ENCODE data around the gene DGKZ.
"Not testable (repeated sequence)": the region's sequence is repeated elsewhere in the genome, so short reads cannot be mapped to it uniquely, and the experiment has no call there.

DGKZ gene

GRCh38 chr11:46346886-46347636 is at the start of gene DGKZ:
Gene DGKZ, plus strand, starts transcription at chr11:46347463. Its CDS starts 197 bp downstream, at chr11:46347660.
- no CpG with 5 or more reads among the region's 80 CpGs for WGBS (ENCODE audit: insufficient coverage, insufficient read length)
- no peak within 1 kb of the TSS for H3K27ac ChIP-seq (ENCODE audit: low read length)
- DNase-seq (ENCODE audit: low read depth, low spot score) = no peak
- H3K9me3 ChIP-seq (ENCODE audit: control insufficient read depth, insufficient read depth, low read length) = no peaks in the 10 kb centered on the region
- H3K4me3 ChIP-seq (ENCODE audit: low read length) = peak within 1 kb of the TSS; percentile 91
- H3K27me3 ChIP-seq (ENCODE audit: control insufficient read depth, insufficient read depth, low read length) = no peaks in the 10 kb centered on the region
- 0 out of 2 replicates have a peak, but pooled peaks cover 3% of the 10 kb centered on the region for H3K36me3 ChIP-seq (ENCODE audit: control insufficient read depth, insufficient read depth, low read length)
- H3K4me1 ChIP-seq (ENCODE audit: control insufficient read depth, insufficient read depth, low read length) = peaks cover 12% of the 10 kb centered on the region

GRCh38 chr11:46298699-46299433 is 48.4 kb upstream of the DGKZ start:
- Histone ChIP-seq H3K9me3 (ENCODE audit: control insufficient read depth, insufficient read depth, low read length) (no peaks in the 10 kb centered on the region), H3K27me3 (ENCODE audit: control insufficient read depth, insufficient read depth, low read length) (no peaks in the 10 kb centered on the region), H3K4me3 (ENCODE audit: low read length) (no peak overlapping the region), H3K27ac (ENCODE audit: low read length) (no peak overlapping the region), H3K4me1 (ENCODE audit: control insufficient read depth, insufficient read depth, low read length) (peaks cover 10% of the 10 kb centered on the region), H3K36me3 (ENCODE audit: control insufficient read depth, insufficient read depth, low read length) (no peaks in the 10 kb centered on the region)
- WGBS (ENCODE audit: insufficient coverage, insufficient read length) = no CpG with 5 or more reads among the region's 8 CpGs
- DNase-seq (ENCODE audit: low read depth, low spot score) = no peak

GRCh38 chr11:46299451-46299961 is 47.8 kb upstream of the DGKZ start:
- no peaks in the 10 kb centered on the region for H3K36me3 ChIP-seq (ENCODE audit: control insufficient read depth, insufficient read depth, low read length)
- H3K27ac ChIP-seq (ENCODE audit: low read length) = no peak overlapping the region
- DNase-seq (ENCODE audit: low read depth, low spot score) = no peak
- no CpG with 5 or more reads among the region's 5 CpGs for WGBS (ENCODE audit: insufficient coverage, insufficient read length)
- peaks cover 10% of the 10 kb centered on the region for H3K4me1 ChIP-seq (ENCODE audit: control insufficient read depth, insufficient read depth, low read length)
- H3K9me3 ChIP-seq (ENCODE audit: control insufficient read depth, insufficient read depth, low read length) = no peaks in the 10 kb centered on the region
- no peak overlapping the region for H3K4me3 ChIP-seq (ENCODE audit: low read length)
- H3K27me3 ChIP-seq (ENCODE audit: control insufficient read depth, insufficient read depth, low read length) = no peaks in the 10 kb centered on the region

- DNase-seq (ENCODE audit: low read depth, low spot score) = no peak
- Histone ChIP-seq H3K9me3 (ENCODE audit: control insufficient read depth, insufficient read depth, low read length) (no peaks in the 10 kb centered on the region), H3K36me3 (ENCODE audit: control insufficient read depth, insufficient read depth, low read length) (no peaks in the 10 kb centered on the region), H3K4me3 (ENCODE audit: low read length) (no peak overlapping the region), H3K27me3 (ENCODE audit: control insufficient read depth, insufficient read depth, low read length) (no peaks in the 10 kb centered on the region), H3K4me1 (ENCODE audit: control insufficient read depth, insufficient read depth, low read length) (peaks cover 10% of the 10 kb centered on the region), H3K27ac (ENCODE audit: low read length) (no peak overlapping the region)
- no CpG with 5 or more reads among the region's 7 CpGs for WGBS (ENCODE audit: insufficient coverage, insufficient read length)
These were observed 47.0 kb upstream of the DGKZ start for GRCh38 chr11:46300270-46300669.

- Histone ChIP-seq H3K4me1 (ENCODE audit: control insufficient read depth, insufficient read depth, low read length) (peaks cover under 1% of the 10 kb centered on the region; the same call in 1 of the 2 replicates), H3K4me3 (ENCODE audit: low read length) (no peak overlapping the region), H3K9me3 (ENCODE audit: control insufficient read depth, insufficient read depth, low read length) (no peaks in the 10 kb centered on the region), H3K36me3 (ENCODE audit: control insufficient read depth, insufficient read depth, low read length) (no peaks in the 10 kb centered on the region), H3K27ac (ENCODE audit: low read length) (no peak overlapping the region), H3K27me3 (ENCODE audit: control insufficient read depth, insufficient read depth, low read length) (no peaks in the 10 kb centered on the region)
- DNase-seq (ENCODE audit: low read depth, low spot score) = no peak
- WGBS (ENCODE audit: insufficient coverage, insufficient read length) = no CpG with 5 or more reads among the region's 7 CpGs
These were observed 44.4 kb upstream of the DGKZ start for GRCh38 chr11:46302866-46303265.

- not testable (repeated sequence) for H3K27me3 ChIP-seq (ENCODE audit: control insufficient read depth, insufficient read depth, low read length); H3K4me1 ChIP-seq (ENCODE audit: control insufficient read depth, insufficient read depth, low read length); H3K27ac ChIP-seq (ENCODE audit: low read length); DNase-seq (ENCODE audit: low read depth, low spot score); H3K9me3 ChIP-seq (ENCODE audit: control insufficient read depth, insufficient read depth, low read length); H3K4me3 ChIP-seq (ENCODE audit: low read length); H3K36me3 ChIP-seq (ENCODE audit: control insufficient read depth, insufficient read depth, low read length)
- no CpG with 5 or more reads among the region's 12 CpGs for WGBS (ENCODE audit: insufficient coverage, insufficient read length)
These were observed 43.2 kb upstream of the DGKZ start for GRCh38 chr11:46304036-46304435.

- H3K27ac ChIP-seq (ENCODE audit: low read length) = no peak overlapping the region
- H3K9me3 ChIP-seq (ENCODE audit: control insufficient read depth, insufficient read depth, low read length) = no peaks in the 10 kb centered on the region
- H3K36me3 ChIP-seq (ENCODE audit: control insufficient read depth, insufficient read depth, low read length) = no peaks in the 10 kb centered on the region
- no peaks in the 10 kb centered on the region for H3K27me3 ChIP-seq (ENCODE audit: control insufficient read depth, insufficient read depth, low read length)
- H3K4me3 ChIP-seq (ENCODE audit: low read length) = no peak overlapping the region
- DNase-seq (ENCODE audit: low read depth, low spot score) = no peak
- no CpG with 5 or more reads among the region's 10 CpGs for WGBS (ENCODE audit: insufficient coverage, insufficient read length)
- peaks cover 1% of the 10 kb centered on the region; the same call in 1 of the 2 replicates for H3K4me1 ChIP-seq (ENCODE audit: control insufficient read depth, insufficient read depth, low read length)
These were observed 42.6 kb upstream of the DGKZ start for GRCh38 chr11:46304605-46305179.

- H3K9me3 ChIP-seq (ENCODE audit: control insufficient read depth, insufficient read depth, low read length) = no peaks in the 10 kb centered on the region
- peaks cover 1% of the 10 kb centered on the region; the same call in 1 of the 2 replicates for H3K4me1 ChIP-seq (ENCODE audit: control insufficient read depth, insufficient read depth, low read length)
- no CpG with 5 or more reads among the region's 6 CpGs for WGBS (ENCODE audit: insufficient coverage, insufficient read length)
- no peak for DNase-seq (ENCODE audit: low read depth, low spot score)
- no peaks in the 10 kb centered on the region for H3K36me3 ChIP-seq (ENCODE audit: control insufficient read depth, insufficient read depth, low read length)
- no peak overlapping the region for H3K27ac ChIP-seq (ENCODE audit: low read length)
- no peaks in the 10 kb centered on the region for H3K27me3 ChIP-seq (ENCODE audit: control insufficient read depth, insufficient read depth, low read length)
- H3K4me3 ChIP-seq (ENCODE audit: low read length) = no peak overlapping the region
These were observed 42.0 kb upstream of the DGKZ start for GRCh38 chr11:46305295-46305694.

GRCh38 chr11:46306296-46306853 is 40.9 kb upstream of the DGKZ start:
- WGBS (ENCODE audit: insufficient coverage, insufficient read length) = no CpG with 5 or more reads among the region's 5 CpGs
- peaks cover 1% of the 10 kb centered on the region; the same call in 1 of the 2 replicates for H3K4me1 ChIP-seq (ENCODE audit: control insufficient read depth, insufficient read depth, low read length)
- H3K9me3 ChIP-seq (ENCODE audit: control insufficient read depth, insufficient read depth, low read length) = no peaks in the 10 kb centered on the region
- no peaks in the 10 kb centered on the region for H3K36me3 ChIP-seq (ENCODE audit: control insufficient read depth, insufficient read depth, low read length)
- DNase-seq (ENCODE audit: low read depth, low spot score) = no peak
- H3K4me3 ChIP-seq (ENCODE audit: low read length) = no peak overlapping the region
- no peak overlapping the region for H3K27ac ChIP-seq (ENCODE audit: low read length)
- no peaks in the 10 kb centered on the region for H3K27me3 ChIP-seq (ENCODE audit: control insufficient read depth, insufficient read depth, low read length)

GRCh38 chr11:46307369-46307768 is 39.9 kb upstream of the DGKZ start:
- no CpG with 5 or more reads among the region's 3 CpGs for WGBS (ENCODE audit: insufficient coverage, insufficient read length)
- Histone ChIP-seq H3K9me3 (ENCODE audit: control insufficient read depth, insufficient read depth, low read length) (no peaks in the 10 kb centered on the region), H3K4me1 (ENCODE audit: control insufficient read depth, insufficient read depth, low read length) (peaks cover 1% of the 10 kb centered on the region; the same call in 1 of the 2 replicates), H3K4me3 (ENCODE audit: low read length) (no peak overlapping the region), H3K36me3 (ENCODE audit: control insufficient read depth, insufficient read depth, low read length) (no peaks in the 10 kb centered on the region), H3K27ac (ENCODE audit: low read length) (no peak overlapping the region), H3K27me3 (ENCODE audit: control insufficient read depth, insufficient read depth, low read length) (no peaks in the 10 kb centered on the region)
- no peak for DNase-seq (ENCODE audit: low read depth, low spot score)
